K562 treated with DMSO at 1 percent for 4 hours (cell line): ENCODE results near the gene MTHFSD. TPM values are rescaled to one million over a fixed set of nuclear protein-coding genes. Genes with fewer than 3 reads are reported as not detected.

Source experiments
- total RNA-seq: library from RNA; unstranded; fragments of 300-600 nt; gene quantifications from 2 replicates; pipeline ENCODE4 v1.2.3, GENCODE V29; 2022; ENCODE audit not compliant: insufficient read depth

MTHFSD gene
- 6.3 and 8.2 TPM in 2 replicates for total RNA-seq

GRCh38 chr16:86554917-86555703 is at the start of gene MTHFSD:
MTHFSD (minus strand) TSS chr16:86555235; CDS start chr16:86555184, 51 bp downstream.

DNA sequence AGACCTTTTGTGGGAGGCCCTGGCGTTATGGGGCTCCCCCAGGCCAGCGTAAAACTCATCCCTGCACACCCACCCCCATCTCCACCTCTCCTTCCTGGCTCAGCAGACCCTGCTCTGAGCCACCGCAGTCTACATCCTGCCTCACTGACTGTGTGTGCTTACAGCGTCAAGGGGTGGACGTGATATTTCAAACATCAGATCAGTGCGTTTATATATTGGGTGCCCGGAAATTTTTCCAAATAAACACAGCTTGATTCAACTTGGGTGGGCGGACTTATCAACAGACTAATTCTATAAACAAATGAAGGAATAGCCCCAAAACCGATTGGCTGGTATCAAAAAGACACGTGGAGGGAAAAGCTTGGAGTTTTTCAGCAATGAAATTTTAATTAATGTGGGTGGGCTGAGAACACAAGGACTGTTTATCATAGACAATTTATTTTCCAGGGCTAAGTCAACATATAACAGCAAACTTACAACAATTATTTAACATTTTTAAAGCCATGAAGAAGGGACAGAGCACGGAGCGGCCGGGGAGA is 23.1 kb upstream of the MTHFSD start, which contains the start of gene FOXL1:
FOXL1 (plus strand) TSS at position 489 of the 539 bp plus-strand sequence. CDS start 175 bp downstream, outside the sequence.

DNA sequence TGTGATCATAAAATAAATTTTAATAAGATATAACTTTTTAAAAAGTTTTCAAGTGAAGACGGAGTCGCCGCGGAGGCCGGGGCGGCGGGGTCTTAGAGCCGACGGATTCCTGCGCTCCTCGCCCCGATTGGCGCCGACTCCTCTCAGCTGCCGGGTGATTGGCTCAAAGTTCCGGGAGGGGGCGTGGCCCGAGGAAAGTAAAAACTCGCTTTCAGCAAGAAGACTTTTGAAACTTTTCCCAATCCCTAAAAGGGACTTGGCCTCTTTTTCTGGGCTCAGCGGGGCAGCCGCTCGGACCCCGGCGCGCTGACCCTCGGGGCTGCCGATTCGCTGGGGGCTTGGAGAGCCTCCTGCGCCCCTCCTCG is 11.5 kb upstream of the MTHFSD start, which contains the start of gene FOXC2:
FOXC2 (plus strand) TSS at position 229 of the 365 bp plus-strand sequence. CDS start 507 bp downstream, outside the sequence.

GRCh38 chr16:86510465-86511261 is 44.4 kb downstream of the MTHFSD start, which contains the start of gene FOXF1:
FOXF1 (plus strand) TSS chr16:86510527; CDS start chr16:86510570, 43 bp downstream.

Other genes with a start within 250 kb of the MTHFSD start
- gene FOXF1, start 44.7 kb downstream of the MTHFSD start, total RNA-seq, result not detected in 2 replicates
- 0.27 and 1.2 TPM in 2 replicates for gene FOXC2, start 11.6 kb upstream of the MTHFSD start, total RNA-seq
- not detected in 2 replicates for gene FOXL1, start 23.3 kb upstream of the MTHFSD start, total RNA-seq